Choroid plexus epithelial cell (primary cell): ENCODE results near the gene GALK2.
A peak's percentile ranks its signal among the peaks of the same experiment; 100 is the strongest.

Source experiments
- DNase-seq: peaks from one replicate; pipeline ENCODE4 v3.0.0-alpha.2; 2010; ENCODE audit warnings: low read depth
- H3K4me3 ChIP-seq: 2 replicates; pipeline ENCODE4 v1.5.1; 2011; ENCODE audit warnings: low read depth, mild to moderate bottlenecking, control low read depth, low read length, moderate library complexity
- CTCF ChIP-seq: conservative IDR thresholded peaks from 2 replicates; pipeline ENCODE4 v1.5.1; 2011; ENCODE audit warnings: low read depth, mild to moderate bottlenecking, control low read depth, inconsistent platforms, low read length, moderate library complexity

Gene GALK2

GRCh38 chr15:49151831-49152230, 18.2 kb upstream of the GALK2 start:
- no peak for DNase-seq
- no peak for TF ChIP-seq CTCF
- H3K4me3 ChIP-seq: no peak overlapping the region

DNA sequence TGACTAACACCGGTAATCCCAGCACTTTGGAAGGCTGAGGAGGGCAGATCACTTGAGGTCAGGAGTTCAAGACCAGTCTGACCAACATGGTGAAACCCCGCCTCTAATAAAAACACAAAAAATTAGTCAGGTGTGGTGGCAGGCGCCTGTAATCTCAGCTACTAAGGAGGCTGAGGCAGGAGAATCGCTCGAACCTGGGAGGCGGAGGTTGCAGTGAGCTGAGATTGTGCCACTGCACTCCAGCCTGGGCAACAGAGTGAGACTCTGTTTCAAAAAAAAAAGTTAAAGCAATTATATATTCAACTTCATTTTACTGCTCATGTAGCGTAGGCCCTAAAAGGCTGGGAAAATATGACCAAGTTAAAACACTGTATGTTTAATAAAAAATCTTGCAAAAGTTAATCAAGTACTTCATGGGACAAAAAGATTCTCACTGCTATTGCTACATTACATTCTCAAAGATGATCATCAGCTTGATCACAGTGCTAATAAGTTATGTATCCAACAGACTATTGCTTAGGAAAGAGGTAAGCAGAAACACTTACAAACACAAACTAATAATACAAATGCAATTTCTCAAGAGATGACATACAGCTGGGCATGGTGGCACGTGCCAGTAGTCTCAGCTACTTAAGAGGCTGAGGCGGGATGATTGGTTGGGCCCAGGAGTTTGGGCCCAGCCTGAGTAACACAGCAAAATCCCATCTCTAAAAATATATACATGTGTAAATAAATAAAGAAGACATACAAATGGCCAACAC, 17.3 kb upstream of the GALK2 start:
- no peak for DNase-seq
- H3K4me3 ChIP-seq: no peak overlapping the region
- TF ChIP-seq CTCF: no peak

GRCh38 chr15:49154359-49154758, 15.7 kb upstream of the GALK2 start:
- DNase-seq: peak; percentile 19
- TF ChIP-seq CTCF: no peak
- H3K4me3 ChIP-seq: peak overlapping the region; percentile 78

DNA sequence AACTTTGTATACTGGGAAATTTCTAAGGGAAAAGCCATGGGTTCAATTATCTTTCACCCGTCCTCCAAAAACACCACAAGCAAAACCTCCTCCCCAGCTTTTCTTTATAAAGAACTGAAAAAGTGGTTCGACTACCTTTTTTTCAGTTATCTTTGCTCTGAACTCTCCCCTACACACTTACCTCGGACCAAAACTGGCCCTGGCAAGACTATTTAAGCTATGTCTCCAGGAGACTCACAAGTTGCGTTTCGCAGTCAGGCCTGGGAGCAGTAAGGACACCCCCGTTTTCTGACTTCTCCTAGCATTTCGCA, 15.3 kb upstream of the GALK2 start:
- no peak for DNase-seq
- TF ChIP-seq CTCF: no peak
- H3K4me3 ChIP-seq: peak overlapping the region; percentile 78

DNA sequence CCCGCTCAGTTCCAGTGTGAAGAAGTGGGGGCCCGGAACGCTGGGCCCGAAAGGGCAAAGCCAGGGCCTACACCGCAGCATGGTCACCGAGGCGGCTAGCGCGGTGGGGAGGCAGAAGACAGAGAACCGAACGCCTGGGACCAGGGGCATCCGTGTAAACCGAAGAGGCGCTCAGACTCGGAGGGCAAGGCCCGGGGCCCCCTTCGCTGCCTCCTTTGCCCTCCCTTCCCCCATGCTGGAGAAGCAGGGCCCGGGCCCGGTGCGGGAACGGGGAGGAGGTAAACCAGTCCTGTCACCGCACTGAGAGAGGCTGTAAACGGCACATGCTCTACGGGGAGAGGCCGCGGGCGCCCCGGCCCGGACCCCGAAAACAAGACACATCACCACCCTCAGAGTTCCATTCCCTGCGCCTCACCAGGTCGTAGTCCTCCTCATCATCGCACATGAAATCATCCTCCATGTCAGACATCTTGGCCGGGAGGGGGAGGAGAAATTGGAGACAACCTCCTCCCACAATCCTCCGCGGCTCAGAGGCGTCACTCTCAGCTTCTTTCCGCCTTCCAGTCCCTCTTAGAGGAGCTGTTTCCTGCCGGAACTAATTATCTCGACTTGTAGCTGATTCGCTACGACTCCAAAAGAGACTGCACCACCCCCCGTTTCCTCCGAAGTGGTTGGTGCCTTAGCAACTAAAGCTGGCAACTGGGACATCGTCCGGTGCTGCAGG, 14.8 kb upstream of the GALK2 start, which contains the start of gene COPS2:
TSS of gene COPS2 (minus strand) at position 490 of the 724 bp plus-strand sequence. CDS start at position 469, 21 bp downstream.
- TF ChIP-seq CTCF: no peak
- H3K4me3 ChIP-seq: peak within 1 kb of the TSS; percentile 78
- DNase-seq: peak; percentile 99

GRCh38 chr15:49155834-49156627, 14.0 kb upstream of the GALK2 start:
- DNase-seq: peak; percentile 36
- peak overlapping the region; percentile 78 for H3K4me3 ChIP-seq
- TF ChIP-seq CTCF: no peak
